ENCODE results near the gene TTC1.
"Not testable (repeated sequence)": the region's sequence is repeated elsewhere in the genome, so short reads cannot be mapped to it uniquely, and the experiment has no call there.

TTC1 gene

DNA sequence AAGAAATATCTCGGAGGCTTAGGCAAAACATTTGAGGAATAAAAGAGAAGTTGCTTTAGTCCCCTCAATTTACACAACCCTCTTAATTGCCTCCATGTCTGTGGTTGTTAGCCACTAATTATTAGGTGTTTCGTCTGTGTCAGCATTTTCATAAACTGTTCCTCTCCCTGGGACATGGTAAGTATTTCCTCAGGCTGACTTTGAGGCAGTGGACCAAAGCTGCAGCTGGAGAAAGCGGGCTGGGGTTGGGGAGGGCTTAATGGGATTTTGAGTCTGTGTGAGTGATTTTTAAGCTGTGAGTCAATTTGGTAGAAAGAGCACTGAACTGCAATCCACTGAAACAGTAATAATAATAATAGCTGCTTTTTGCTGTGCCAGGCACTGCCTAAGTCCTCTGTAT, 13.0 kb upstream of the TTC1 start:
- no peak for DNase-seq (ENCODE audit: low spot score)

DNA sequence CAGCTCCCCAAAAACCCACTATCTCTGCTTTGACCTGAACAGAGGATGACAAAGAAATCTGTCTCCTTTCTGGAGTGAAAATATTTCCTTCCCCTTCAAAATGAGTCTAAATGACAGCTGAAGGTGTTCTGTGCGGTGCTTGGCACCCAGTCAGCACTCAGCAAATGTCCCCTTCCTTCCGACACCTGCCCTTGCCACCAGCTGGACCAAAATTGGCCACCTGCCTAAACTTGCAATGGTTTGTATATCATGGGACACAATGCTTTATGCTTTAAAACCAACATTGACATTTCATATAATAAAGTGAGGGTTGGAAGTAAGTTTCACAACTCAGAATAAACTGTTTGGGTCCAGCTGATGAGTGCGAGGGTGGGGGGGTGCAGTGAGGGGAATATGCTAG, 7.5 kb upstream of the TTC1 start:
- no peak for DNase-seq (ENCODE audit: low spot score)

DNA sequence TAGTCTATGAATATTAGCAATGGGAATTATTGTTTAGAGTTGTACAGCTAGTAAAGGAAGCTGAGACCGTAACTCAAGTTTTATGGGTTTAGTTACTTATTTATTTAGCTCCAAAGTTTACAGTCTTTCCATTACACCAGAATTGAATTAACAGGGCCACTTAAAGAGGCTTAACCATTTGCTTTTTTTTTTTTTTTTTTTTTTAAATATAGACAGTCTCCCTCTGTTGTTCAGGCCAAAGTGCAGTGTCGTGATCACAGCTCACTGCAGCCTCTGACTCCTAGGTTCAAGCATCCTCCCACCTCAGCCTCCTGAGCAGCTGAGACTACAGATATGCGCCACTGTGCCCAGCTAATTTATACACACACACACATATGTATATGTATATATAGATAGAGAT, 1.4 kb upstream of the TTC1 start:
- DNase-seq (ENCODE audit: low spot score), result no peak

DNA sequence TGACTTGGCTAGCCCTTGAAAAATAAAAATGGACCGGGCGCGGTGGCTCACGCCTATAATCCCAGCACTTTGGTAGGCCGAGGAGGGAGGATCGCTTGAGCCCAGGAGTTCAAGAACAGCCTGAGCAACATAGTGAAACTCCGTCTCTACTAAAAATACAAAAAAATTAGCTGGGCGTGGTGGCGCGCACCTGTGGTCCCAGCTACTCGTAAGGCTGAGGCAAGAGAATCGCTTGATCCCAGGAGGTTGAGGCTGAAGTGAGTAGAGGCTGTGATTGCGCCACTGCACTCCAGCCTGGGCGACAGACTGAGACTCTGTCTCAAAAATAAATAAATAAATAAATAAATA, 436 bp upstream of the TTC1 start:
- not testable (repeated sequence) for DNase-seq (ENCODE audit: low spot score)

DNA sequence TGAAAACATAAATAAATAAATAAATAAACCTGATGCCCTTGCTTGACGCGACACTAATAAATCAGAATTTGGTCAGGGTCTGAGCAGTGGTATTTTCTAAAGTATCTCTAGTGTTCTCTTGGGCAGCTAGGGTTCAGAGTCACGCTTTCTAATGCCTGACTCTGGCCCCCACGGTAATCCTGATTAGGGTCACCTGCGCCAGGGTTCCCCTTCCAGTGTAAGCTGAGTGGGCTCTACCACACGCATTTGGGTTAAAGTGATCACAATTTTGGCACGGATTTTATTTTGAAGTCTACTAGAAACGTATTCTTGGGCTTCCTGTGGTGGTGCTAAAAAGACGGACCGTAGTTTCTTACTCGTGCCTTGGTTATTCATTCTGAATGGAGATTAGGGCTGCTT, 651 bp downstream of the TTC1 start:
- DNase-seq (ENCODE audit: low spot score), result peak; percentile 11

DNA sequence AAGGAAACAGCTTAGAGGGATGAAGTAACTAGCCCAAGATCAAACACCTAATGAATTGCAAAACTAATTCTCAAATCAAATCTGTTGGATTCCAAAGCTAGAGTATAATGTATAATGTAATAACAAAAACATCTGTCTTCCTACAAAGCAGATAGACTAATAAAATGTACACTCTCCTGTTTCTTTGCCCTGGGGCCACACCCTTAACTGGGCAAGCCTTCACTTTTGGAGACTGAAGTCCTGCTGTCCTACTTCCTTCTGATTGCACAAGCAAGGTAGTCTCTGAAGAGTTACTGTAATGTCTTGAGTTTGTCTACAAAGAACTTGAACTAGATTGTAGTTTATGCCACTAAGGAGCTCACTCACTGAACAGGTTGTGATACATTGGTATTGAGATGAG, 2.5 kb downstream of the TTC1 start:
- no peak for DNase-seq (ENCODE audit: low spot score)

DNA sequence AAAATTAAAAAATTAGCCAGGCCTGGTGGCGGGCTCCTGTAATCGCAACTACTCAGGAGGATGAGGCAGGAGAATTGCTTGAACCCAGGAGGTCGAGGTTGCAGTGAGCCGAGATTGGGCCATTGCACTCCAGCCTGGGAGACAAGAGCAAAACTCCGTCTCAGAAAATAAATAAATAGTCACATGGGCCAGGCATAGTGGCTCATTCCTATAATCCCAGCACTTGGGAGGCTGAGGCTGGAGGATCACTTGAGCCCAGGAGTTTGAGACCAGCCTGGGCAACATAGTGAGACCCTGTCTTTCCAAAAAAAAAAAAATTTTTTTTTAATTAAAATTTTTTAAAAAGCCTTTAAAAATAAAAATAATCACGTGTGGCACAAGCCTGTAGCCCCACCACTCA, 5.3 kb downstream of the TTC1 start:
- DNase-seq (ENCODE audit: low spot score), result not testable (repeated sequence)

DNA sequence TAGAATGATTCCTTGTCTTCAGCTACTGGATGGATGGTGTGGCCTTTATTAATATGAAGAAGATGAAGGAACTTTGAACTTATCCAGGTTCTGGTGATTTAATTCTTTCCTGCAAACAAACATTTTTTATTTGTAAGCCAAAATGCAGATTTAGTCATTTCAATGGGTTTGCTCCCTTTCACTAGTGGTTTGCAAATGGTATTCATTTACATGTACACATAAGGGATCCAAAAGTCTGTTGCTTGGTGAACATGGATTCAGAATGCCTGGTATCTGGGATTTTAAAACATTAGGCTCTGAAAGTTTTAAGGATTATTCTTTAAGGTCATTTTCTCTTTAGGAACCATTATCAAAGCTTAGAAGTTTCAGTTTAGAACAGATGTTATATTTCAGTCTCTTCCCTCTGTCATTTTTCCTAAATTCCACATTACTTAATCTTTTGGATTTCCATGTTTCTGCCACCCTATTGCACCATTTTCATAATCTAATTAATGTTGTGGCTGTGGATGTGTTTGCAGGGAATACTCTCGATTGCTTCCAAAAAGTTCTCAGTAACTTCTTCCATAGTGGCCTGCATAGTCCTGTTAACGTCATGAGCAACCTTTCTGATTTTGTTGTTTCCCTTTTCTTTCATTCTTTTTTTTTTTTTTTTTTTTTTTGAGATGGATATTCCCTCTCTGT, 10.1 kb downstream of the TTC1 start:
- DNase-seq (ENCODE audit: low spot score), result no peak

DNA sequence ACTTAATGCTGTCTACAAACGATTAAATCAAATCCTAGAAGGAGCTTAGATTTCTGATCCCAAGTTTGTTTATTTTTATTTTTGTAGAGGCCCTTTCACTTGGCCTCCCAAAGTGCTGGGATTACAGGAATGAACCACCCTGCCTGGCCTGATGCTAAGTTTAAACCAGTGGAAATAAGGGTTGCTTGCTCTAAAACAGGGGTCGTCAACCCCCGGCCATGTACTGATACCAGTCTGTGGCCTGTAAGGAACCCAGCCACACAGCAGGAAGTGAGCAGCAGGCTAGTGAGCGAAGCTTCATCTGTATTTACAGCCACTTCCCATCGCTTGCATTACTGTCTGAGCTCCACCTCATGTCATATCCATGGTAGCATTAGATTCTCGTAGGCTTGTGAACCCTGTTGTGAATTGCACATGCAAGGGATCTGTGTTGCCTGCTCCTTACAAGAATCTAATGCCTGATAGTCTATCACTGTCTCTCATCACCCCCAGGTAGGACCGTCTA, 11.4 kb downstream of the TTC1 start:
- no peak for DNase-seq (ENCODE audit: low spot score)

DNA sequence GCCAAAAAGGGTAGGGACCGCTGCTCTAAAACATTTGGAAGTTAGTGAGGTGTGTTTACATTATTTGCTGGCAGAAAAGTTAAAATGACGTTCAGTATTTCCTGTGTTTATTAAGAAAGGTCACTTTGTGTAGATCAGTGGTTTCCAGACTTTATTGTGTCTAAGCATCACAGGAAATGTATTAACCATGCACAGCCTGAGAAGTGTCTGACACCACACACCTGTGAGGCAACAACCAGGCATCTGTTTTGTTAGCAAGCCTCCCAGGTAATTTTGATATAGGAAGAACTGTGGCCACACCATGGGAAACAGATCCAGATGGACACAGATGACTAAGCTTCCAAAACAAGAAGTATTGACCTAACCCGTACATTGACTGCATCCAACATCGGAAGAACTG, 12.0 kb downstream of the TTC1 start:
- DNase-seq (ENCODE audit: low spot score), result no peak

DNA sequence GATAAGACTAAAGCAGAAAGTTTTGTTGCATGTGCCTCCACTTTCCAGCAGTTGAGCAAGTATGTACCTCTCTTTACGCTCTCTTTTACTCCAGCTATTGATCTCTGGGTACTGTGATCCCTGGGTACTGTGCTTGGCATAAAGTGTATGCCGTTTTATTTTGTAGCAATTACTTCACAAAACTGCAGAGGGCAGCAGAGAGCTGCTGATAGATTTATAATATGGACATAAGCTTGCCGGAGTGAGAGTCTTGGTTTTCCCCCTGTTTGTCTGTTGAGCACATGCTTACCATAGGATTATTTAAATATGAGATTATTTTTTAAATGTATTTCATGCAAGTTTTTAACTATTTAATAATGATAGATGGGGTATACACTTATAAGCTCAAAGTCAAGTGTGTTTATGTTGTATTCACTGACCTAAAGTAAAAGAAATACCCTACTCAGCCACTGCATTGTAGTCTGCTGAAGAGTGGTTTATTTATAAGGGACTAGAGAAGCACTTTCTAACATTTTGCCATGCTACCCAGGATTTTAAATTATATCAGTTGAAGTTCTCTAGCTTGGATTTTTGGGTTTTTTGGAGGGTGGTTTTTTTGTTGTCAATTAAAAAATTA, 13.0 kb downstream of the TTC1 start:
- peak; percentile 82 for DNase-seq (ENCODE audit: low spot score)

DNA sequence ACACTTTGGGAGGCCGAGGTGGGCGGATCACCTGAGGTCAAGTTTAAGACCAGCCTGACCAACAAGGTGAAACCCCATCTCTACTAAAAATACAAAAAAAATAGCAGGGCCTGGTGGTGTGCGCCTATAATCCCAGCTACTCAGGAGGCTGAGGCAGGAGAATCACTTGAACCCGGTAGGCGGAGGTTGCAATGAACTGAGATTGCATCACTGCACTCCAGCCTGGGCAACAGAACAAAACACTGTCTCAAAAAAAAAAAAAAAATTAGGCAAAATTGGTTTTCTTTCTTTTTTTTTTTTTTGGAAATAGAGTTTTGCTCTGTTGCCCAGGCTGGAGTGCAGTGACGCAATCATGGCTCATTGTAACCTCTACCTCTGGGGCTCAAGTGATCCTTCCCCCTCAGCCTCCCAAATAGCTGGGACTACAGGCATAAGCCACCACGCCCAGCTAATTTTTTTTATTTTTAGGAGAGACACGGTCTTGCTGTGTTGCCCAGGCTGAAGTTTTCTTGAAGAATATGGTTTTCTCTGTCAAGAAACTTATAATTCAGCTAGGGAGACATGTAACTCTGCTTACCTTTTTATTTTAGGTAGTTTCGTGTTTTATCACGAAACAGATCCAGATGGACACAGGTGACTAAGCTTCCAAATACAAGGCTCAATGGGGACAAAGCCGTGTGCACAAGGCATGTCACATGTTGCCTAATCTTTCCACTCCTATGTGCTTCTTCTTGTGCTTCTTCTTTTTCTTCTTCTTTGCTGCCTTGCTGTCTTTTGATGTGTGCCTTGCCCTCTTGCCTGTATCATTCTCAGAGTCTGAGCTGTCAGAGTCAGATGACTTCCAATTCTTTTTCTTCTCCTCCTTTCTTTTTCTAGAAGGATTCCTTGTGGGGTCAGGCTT, 14.3 kb downstream of the TTC1 start:
- no peak for DNase-seq (ENCODE audit: low spot score)

DNA sequence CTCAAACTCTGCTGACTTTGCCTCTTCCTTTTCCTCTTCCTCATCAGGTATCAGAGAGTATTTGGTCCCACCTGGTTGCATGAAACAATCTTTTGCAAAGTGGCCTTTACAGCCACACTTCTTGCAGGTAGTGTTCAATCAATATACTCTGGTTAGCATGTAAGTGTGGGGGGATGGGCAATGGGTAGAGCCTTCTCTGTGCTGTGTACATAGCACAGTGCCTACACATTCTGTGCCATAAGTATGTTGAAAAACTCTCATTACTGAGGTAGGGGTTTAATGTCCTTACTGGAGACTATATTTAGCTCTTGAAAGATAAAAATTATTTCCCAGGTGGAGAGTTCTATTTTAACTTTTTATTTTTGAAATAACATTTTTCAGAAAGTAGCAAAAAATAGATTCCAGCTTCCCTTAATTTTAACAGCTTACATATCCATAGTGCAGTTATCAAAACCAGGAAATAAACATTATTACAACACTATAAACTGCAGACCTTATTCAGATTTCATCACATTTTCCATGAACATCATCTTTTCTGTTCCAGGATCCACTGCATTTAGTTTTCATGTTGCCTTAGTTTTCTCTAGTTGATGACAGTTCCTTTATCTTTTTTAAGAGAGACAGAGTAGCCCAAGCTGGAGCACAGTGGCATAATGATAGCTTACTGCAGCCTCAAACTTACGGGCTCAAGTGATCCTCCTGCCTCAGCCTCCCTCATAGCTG, 15.1 kb downstream of the TTC1 start:
- DNase-seq (ENCODE audit: low spot score), result no peak

DNA sequence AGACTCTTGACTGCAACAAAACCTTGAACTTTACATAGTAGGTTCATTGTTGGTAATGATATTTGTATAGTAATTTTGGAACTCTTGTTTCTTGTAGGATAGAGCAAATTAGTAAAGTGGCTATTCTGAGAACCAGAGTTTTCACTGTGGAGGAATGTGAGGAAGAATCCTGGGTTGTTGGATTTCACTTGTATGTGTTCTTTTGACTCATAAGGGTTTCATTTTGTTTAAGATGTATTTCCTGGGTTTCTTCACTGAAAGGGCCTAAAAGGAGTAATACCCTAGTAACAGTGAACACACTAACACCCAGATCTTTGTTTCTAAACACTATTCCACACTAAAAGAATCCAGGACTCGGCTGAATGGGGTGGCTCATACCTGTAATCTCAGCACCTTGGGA, 20.1 kb downstream of the TTC1 start:
- DNase-seq (ENCODE audit: low spot score), result no peak

DNA sequence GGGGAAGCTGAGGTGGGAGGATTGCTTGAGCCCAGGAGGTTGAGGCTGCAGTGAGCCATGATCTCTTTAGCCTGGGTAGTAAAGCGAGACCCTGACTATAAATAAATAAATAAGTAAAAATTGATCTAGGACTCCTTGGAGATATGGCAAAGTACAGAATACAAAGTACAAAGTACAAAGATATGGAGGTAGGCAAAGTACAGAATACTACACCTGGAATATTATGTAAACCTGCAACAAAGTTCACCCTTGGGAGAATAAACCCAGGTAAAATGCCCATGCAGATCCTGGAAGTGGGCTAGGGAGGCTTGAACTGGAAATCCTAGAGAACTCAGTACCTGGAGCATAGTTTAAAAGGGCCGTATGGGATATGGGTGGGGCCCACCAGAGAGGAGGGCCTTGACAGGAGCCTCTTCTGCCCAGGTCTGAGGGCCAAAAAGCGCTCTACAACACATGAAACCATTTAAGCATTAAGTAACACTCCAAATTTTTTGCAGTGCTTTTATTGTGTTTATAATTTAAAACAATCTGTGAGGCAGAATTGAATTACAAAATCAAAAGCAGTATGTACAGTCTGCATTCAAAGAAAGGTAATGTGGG, 20.7 kb downstream of the TTC1 start:
- DNase-seq (ENCODE audit: low spot score), result no peak

DNA sequence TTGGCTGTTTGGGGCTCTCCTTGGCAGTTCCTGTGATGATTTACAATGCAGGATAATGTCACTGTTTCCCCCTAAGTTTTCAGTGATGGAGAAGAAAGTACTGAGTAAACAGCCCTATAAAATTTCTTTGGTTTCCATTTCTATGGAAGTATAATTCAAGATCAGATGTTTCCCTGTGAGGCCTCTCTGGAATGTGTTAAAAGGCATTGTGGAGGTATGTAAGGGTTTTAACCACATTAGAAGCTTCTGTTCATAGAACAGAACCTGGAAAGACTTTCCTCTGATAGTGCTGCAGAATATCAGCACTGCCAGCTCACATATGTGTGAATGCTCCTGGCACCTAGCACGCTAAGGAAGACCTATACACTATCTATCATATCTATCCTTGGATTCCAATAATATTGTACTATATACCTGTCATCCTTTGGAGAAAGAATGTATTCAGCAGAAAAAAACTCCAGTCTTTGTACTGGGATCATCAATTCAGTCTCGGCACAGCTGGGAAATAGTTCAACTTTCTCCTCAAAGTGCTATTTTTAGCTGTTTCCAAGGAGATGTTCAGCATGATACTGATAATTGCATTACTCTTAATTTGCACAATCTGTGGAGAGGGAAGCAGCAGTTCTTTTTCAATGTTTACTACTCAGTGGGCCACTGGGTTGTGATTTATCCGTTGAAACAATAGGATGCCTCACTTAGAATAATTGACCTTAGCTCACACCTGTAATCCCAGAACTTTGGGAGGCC, 21.9 kb downstream of the TTC1 start:
- DNase-seq (ENCODE audit: low spot score), result no peak

DNA sequence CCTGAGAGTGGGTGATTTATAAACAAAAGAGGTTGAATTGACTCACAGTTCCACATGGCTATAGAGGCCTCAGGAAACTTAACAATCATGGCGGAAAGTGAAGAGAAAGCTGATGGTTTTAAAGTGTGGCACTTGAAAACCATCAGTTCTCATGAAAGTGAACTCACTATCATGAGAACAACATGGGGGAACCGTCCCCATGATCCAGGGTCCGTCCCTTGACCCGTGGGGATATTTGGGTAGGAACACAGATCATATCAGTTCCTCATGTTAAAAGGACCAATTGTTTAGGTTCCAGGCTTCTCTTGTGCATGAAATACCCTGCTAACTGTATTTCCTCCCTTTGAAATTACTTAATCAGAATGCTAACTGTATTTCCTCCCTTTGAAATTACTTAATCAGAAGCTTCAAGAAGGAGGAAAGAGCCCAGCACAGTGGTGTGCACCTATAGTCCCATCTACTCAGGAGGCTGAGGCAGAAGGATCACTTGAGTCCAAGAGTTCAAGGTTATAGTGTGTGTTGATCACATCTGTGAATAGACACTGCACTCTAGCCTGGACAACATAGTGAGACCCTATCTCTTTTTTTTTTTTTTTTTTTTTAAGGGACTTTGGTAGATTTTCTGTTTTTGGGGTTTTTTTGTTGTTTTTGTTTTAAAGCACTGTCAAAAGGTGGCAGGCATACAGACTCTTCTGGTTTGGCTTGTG, 24.8 kb downstream of the TTC1 start:
- no peak for DNase-seq (ENCODE audit: low spot score)

DNA sequence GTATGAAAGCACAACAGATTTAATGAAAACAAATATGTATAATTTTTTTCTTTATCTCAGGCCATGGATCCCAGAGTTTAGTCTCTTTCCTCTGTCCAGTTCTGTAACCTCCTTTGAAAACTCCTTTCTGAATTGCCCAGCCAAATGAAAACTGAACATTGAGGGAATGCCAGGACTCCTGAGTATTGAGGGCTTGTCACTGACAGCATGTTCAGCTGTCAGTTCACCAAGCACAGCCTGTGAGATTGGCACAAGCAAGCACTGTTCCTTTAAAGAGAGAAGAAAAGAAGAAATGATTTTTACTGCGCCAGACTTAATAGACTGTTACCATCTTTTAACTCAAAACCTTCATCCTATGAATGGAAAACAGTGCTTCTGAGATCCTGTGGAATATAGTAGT, 27.3 kb downstream of the TTC1 start:
- no peak for DNase-seq (ENCODE audit: low spot score)

DNA sequence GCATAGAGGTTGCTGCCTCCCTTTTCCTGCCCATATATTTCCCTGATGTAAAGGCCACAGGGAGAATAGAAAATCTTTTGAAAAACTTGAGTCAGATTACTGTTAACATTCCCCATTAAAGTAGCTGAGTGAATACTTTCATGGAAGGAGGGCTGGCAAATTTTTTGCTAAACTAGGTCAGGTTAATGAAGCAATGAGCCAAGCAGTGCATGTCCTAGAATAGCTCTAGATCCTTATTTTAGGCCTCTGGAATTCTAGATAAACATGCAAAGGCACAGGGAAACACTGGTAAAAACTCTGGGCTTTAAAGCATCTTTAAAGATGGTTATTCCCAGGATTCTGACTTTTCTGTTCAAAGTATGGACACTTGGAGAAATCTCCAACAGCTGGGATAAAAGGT, 27.9 kb downstream of the TTC1 start:
- no peak for DNase-seq (ENCODE audit: low spot score)

DNA sequence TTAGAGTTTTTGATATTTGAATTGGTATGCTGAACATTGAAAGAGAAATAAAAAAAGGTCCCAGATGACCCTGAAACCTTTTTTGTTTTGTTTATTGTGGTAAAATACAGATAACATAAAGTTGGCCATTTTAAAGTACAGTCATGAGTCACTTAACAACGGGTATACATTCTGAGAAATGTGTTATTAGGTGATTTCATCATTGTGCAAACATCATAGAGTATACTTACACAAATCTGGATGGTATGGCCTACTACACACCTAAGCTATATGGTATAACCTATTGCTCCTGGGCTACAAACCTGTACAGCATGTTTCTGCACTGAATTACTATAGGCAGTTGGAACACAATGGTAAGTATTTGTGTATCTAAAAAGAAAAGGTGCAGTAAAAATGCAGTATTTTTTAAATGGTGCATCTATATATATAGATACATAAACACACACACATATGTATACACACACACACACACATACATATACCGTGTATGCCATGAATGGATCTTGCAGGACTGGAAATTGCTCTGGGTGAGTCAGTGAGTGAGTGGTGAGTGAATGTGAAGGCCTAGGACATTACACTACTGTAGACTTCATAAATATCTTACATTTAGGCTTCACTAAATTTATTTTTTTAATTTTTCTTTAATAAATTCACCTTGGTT, 31.0 kb downstream of the TTC1 start:
- no peak for DNase-seq (ENCODE audit: low spot score)
